IMR-90 (cell line): ENCODE results near the gene ZNF639.

Experiments
- BHLHE40 ChIP-seq: fragments of 150-350 bp; IDR thresholded peaks from 2 replicates; pipeline ENCODE4 v1.6.1; 2016; ENCODE audit warnings: mild to moderate bottlenecking, low read depth, low read length
- CEBPB ChIP-seq: IDR thresholded peaks from 2 replicates; pipeline ENCODE4 v1.6.1; 2012; ENCODE audit warnings: low read depth, low read length, improper control_type of control experiment
- FOS ChIP-seq: fragments of 150-350 bp; IDR thresholded peaks from 2 replicates; pipeline ENCODE4 v1.6.1; 2016; ENCODE audit warnings: low read depth, low read length
- MAFK ChIP-seq: IDR thresholded peaks from 2 replicates; pipeline ENCODE4 v1.6.1; 2012; ENCODE audit warnings: low read depth, low read length, improper control_type of control experiment
- MAZ ChIP-seq: IDR thresholded peaks from 2 replicates; pipeline ENCODE4 v1.6.1; 2012; ENCODE audit warnings: low read depth, mild to moderate bottlenecking, low read length, improper control_type of control experiment, moderate library complexity, borderline replicate concordance
- MXI1 ChIP-seq: IDR thresholded peaks from 2 replicates; pipeline ENCODE4 v1.6.1; 2012; ENCODE audit warnings: low read depth, mild to moderate bottlenecking, low read length, moderate library complexity, borderline replicate concordance
- NFE2L2 ChIP-seq: fragments of 150-350 bp; IDR thresholded peaks from 2 replicates; pipeline ENCODE4 v1.6.1; 2016; ENCODE audit warnings: low read depth, mild to moderate bottlenecking, low read length
- POLR2A ChIP-seq: IDR thresholded peaks from 2 replicates; pipeline ENCODE4 v1.6.1; 2012; ENCODE audit warnings: mild to moderate bottlenecking, low read depth, low read length
- RAD21 ChIP-seq: IDR thresholded peaks from 2 replicates; pipeline ENCODE4 v1.6.1; 2012; ENCODE audit warnings: low read length, improper control_type of control experiment
- RFX5 ChIP-seq: IDR thresholded peaks from 2 replicates; pipeline ENCODE4 v1.8.0; 2012; ENCODE audit warnings: low read depth, mild to moderate bottlenecking, low read length, moderate library complexity
- SMC3 ChIP-seq: fragments of 150-350 bp; IDR thresholded peaks from 2 replicates; pipeline ENCODE4 v1.6.1; 2016; ENCODE audit warnings: low read depth, mild to moderate bottlenecking, antibody characterized with exemption, low read length, moderate library complexity
- TF ChIP-seq, protein P1 (sequence below): conservative IDR thresholded peaks from 2 replicates; pipeline ENCODE4 v1.5.1; 2012; ENCODE audit warnings: mild to moderate bottlenecking, low read depth, low read length, improper control_type of control experiment
- TF ChIP-seq, protein P2 (sequence below): fragments of 150-350 bp; IDR thresholded peaks from 2 replicates; pipeline ENCODE4 v1.6.1; 2017; ENCODE audit warnings: mild to moderate bottlenecking, antibody characterized with exemption, low read length, low read depth
- TF ChIP-seq, protein P3 (sequence below): fragments of 150-350 bp; IDR thresholded peaks from 2 replicates; pipeline ENCODE4 v1.6.1; 2016; ENCODE audit warnings: low read depth, mild to moderate bottlenecking, low read length, moderate library complexity, borderline replicate concordance

DNA sequence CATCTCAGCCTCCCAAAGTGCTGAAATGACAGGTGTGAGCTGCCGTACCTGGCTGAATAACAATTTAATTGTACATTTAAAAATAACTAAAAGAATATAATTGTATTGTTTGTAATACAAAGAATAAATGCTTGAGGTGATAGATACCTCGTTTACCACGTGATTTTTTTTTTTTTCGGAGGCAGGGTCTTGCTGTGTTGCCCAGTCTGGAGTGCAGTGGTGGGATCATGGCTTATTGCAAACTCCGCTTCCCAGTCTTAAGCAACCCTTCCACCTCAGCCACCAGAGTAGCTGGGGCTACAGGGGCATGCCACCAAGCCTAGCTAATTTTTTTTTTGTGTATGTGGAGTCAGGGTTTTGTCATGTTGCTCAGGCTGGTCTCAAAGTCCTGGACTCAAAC, 40.5 kb downstream of the ZNF639 start:
- TF ChIP-seq, protein P1, sequence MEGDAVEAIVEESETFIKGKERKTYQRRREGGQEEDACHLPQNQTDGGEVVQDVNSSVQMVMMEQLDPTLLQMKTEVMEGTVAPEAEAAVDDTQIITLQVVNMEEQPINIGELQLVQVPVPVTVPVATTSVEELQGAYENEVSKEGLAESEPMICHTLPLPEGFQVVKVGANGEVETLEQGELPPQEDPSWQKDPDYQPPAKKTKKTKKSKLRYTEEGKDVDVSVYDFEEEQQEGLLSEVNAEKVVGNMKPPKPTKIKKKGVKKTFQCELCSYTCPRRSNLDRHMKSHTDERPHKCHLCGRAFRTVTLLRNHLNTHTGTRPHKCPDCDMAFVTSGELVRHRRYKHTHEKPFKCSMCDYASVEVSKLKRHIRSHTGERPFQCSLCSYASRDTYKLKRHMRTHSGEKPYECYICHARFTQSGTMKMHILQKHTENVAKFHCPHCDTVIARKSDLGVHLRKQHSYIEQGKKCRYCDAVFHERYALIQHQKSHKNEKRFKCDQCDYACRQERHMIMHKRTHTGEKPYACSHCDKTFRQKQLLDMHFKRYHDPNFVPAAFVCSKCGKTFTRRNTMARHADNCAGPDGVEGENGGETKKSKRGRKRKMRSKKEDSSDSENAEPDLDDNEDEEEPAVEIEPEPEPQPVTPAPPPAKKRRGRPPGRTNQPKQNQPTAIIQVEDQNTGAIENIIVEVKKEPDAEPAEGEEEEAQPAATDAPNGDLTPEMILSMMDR: no peak
- no peak for TF ChIP-seq SMC3
- TF ChIP-seq POLR2A: no peak
- TF ChIP-seq, protein P2, sequence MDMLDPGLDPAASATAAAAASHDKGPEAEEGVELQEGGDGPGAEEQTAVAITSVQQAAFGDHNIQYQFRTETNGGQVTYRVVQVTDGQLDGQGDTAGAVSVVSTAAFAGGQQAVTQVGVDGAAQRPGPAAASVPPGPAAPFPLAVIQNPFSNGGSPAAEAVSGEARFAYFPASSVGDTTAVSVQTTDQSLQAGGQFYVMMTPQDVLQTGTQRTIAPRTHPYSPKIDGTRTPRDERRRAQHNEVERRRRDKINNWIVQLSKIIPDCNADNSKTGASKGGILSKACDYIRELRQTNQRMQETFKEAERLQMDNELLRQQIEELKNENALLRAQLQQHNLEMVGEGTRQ: no peak
- no peak for TF ChIP-seq MAFK
- TF ChIP-seq NFE2L2: no peak
- no peak for TF ChIP-seq RFX5
- no peak for TF ChIP-seq MAZ
- TF ChIP-seq FOS: no peak
- TF ChIP-seq BHLHE40: no peak
- TF ChIP-seq, protein P3, sequence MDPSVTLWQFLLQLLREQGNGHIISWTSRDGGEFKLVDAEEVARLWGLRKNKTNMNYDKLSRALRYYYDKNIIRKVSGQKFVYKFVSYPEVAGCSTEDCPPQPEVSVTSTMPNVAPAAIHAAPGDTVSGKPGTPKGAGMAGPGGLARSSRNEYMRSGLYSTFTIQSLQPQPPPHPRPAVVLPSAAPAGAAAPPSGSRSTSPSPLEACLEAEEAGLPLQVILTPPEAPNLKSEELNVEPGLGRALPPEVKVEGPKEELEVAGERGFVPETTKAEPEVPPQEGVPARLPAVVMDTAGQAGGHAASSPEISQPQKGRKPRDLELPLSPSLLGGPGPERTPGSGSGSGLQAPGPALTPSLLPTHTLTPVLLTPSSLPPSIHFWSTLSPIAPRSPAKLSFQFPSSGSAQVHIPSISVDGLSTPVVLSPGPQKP: no peak
- TF ChIP-seq MXI1: no peak
- no peak for TF ChIP-seq CEBPB
- no peak for TF ChIP-seq RAD21
